Mucosa of descending colon (tissue), 3 donors: ENCODE measurements around the gene CRACR2A. TPM values are rescaled to one million over a fixed set of nuclear protein-coding genes. Genes with fewer than 3 reads are reported as not detected.
A peak's percentile ranks its signal among the peaks of the same experiment; 100 is the strongest.

ENCODE experiments used
- ATAC-seq: fragments of 200-7000 bp; cut with Tn5 transposase; one replicate; pipeline ENCODE4 v1.9.1; 2020; ENCODE audit warnings: mild to moderate bottlenecking, moderate library complexity
- DNase-seq, 3 donors: peaks; one replicate each; pipeline ENCODE4 v3.0.0-alpha.2; 2020
- H3K36me3 ChIP-seq: fragments of 200-600 bp; one replicate; pipeline ENCODE4 v1.8.0; 2021; ENCODE audit warnings: low read depth, mild to moderate bottlenecking
- H3K4me1 ChIP-seq: fragments of 200-600 bp; one replicate; pipeline ENCODE4 v1.8.0; 2021; ENCODE audit warnings: low read depth, mild to moderate bottlenecking
- H3K4me3 ChIP-seq: fragments of 200-600 bp; one replicate; pipeline ENCODE4 v1.8.0; 2021; ENCODE audit warnings: mild to moderate bottlenecking
- H3K9me3 ChIP-seq: fragments of 200-600 bp; one replicate; pipeline ENCODE4 v1.8.0; 2021; ENCODE audit warnings: mild to moderate bottlenecking
- CTCF ChIP-seq: fragments of 200-600 bp; IDR thresholded peaks from one replicate; pipeline ENCODE4 v1.8.0; 2022; ENCODE audit warnings: antibody characterized with exemption, mild to moderate bottlenecking
- intact Hi-C, 2 donors: fragments of 100-400 bp; cut with DNase I in 1 of 2; cut with micrococcal nuclease in 1 of 2; formaldehyde crosslinking; loops; one replicate each; pipeline versions ENCODE4 v1.11.0 to v1.11.1; 2022; cut with DNase I, micrococcal nuclease
- total RNA-seq, 3 donors: library from RNA; stranded (reverse); fragmentation: NEBNext Ultra II Directional in 2 of 3; extraction: Animal tissue kit (Norgen Biotek cat#: 25700) in 2 of 3; gene quantifications; one replicate each; pipeline versions ENCODE4 v1.2.1 to v1.2.4, GENCODE V29; 2021 to 2023
- donor health status: DM: no; HTN: no; CAD: no; lungs with moderate emphysema.
- donor health status: DM: no; HTN: no; CAD: no.
- donor health status: DM: no; HTN: yes; CAD: no.

Gene CRACR2A
- total RNA-seq, 3 donors from 2014 or later: 26.9 to 72.5 (median 69.7) TPM

- Histone ChIP-seq H3K36me3 (no peaks in the 10 kb centered on the region), H3K9me3 (no peaks in the 10 kb centered on the region), H3K4me3 (no peak overlapping the region), H3K4me1 (peaks cover 45% of the 10 kb centered on the region)
- peak; percentile 52 for ATAC-seq
- intact Hi-C loops: no loop called here
- DNase-seq: peak in 1 of 3 donors; percentile 38
- no peak for TF ChIP-seq CTCF
Measured at GRCh38 chr12:3723916-3724805, 28.7 kb downstream of the CRACR2A start.

GRCh38 chr12:3722368-3722767, 30.5 kb downstream of the CRACR2A start:
- intact Hi-C loops: no loop called here
- no peak for DNase-seq
- ATAC-seq: no peak
- no peak overlapping the region for H3K4me3 ChIP-seq
- no peaks in the 10 kb centered on the region for H3K36me3 ChIP-seq
- peaks cover 29% of the 10 kb centered on the region for H3K4me1 ChIP-seq
- no peaks in the 10 kb centered on the region for H3K9me3 ChIP-seq
- no peak for TF ChIP-seq CTCF

- Histone ChIP-seq H3K9me3 (no peaks in the 10 kb centered on the region), H3K4me3 (no peak overlapping the region), H3K4me1 (peaks cover 25% of the 10 kb centered on the region), H3K36me3 (no peaks in the 10 kb centered on the region)
- ATAC-seq: no peak
- TF ChIP-seq CTCF: no peak
- intact Hi-C loops: no loop called here
- DNase-seq: no peak
Measured at GRCh38 chr12:3720772-3721171, 32.1 kb downstream of the CRACR2A start.

GRCh38 chr12:3718100-3718499, 34.8 kb downstream of the CRACR2A start:
- intact Hi-C loops: no loop called here
- Histone ChIP-seq H3K4me1 (peaks cover 2% of the 10 kb centered on the region), H3K9me3 (no peaks in the 10 kb centered on the region), H3K4me3 (no peak overlapping the region), H3K36me3 (no peaks in the 10 kb centered on the region)
- DNase-seq (no peak), ATAC-seq (peak; percentile 26)
- TF ChIP-seq CTCF: no peak

- Histone ChIP-seq H3K36me3 (no peaks in the 10 kb centered on the region), H3K9me3 (no peaks in the 10 kb centered on the region), H3K4me1 (no peaks in the 10 kb centered on the region), H3K4me3 (no peak overlapping the region)
- intact Hi-C loops: no loop called here
- no peak for TF ChIP-seq CTCF
- ATAC-seq (peak; percentile 84), DNase-seq (peak in 2 of 3 donors; percentile 42 to 50)
Measured at GRCh38 chr12:3717283-3717898, 35.5 kb downstream of the CRACR2A start.
